ENCODE results near the gene HMG20A. TPM values are rescaled to one million over a fixed set of nuclear protein-coding genes. Genes with fewer than 3 reads are reported as not detected.
"Not testable (repeated sequence)": the region's sequence is repeated elsewhere in the genome, so short reads cannot be mapped to it uniquely, and the experiment has no call there.

HMG20A gene
- total RNA-seq, 1 donor from 2014 or later: 49.4 TPM

DNA sequence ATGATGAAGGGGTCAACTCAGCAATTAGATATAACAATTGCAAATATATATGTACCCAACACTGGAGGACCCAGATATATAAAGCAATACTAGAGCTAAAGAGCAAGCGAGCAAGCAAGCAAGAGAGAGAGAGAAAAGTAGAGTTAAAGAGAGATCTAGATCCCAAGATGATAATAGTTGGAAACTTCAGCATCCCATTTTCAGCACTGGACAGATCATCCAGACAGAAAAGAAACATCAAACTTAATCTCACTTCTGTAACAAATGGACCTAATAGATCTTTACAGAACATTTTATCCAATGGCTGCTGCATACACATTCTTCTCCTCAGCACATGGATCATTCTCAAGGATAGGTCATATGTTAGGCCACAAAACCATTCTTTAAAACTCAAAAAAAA, 24.0 kb upstream of the HMG20A start:
- intact Hi-C loops (cut with DNase I): no loop called here
- H3K9me3 ChIP-seq: peaks cover 28% of the 10 kb centered on the region
- H3K36me3 ChIP-seq: no peaks in the 10 kb centered on the region
- no peak for DNase-seq (ENCODE audit: extremely low spot score in 2 of 2)
- H3K4me1 ChIP-seq: no peaks in the 10 kb centered on the region
- H3K27ac ChIP-seq: no peak overlapping the region
- TF ChIP-seq POLR2AphosphoS5 (IDR thresholded peaks at IDR 0.05; ENCODE audit: insufficient read depth in 1 of 2, low read depth in 1 of 2): no peak
- TF ChIP-seq, protein P1, sequence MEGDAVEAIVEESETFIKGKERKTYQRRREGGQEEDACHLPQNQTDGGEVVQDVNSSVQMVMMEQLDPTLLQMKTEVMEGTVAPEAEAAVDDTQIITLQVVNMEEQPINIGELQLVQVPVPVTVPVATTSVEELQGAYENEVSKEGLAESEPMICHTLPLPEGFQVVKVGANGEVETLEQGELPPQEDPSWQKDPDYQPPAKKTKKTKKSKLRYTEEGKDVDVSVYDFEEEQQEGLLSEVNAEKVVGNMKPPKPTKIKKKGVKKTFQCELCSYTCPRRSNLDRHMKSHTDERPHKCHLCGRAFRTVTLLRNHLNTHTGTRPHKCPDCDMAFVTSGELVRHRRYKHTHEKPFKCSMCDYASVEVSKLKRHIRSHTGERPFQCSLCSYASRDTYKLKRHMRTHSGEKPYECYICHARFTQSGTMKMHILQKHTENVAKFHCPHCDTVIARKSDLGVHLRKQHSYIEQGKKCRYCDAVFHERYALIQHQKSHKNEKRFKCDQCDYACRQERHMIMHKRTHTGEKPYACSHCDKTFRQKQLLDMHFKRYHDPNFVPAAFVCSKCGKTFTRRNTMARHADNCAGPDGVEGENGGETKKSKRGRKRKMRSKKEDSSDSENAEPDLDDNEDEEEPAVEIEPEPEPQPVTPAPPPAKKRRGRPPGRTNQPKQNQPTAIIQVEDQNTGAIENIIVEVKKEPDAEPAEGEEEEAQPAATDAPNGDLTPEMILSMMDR (IDR thresholded peaks at IDR 0.05): no peak
- no peak for TF ChIP-seq POLR2A (IDR thresholded peaks at IDR 0.05)
- H3K27me3 ChIP-seq: no peaks in the 10 kb centered on the region
- H3K4me3 ChIP-seq: no peak overlapping the region

DNA sequence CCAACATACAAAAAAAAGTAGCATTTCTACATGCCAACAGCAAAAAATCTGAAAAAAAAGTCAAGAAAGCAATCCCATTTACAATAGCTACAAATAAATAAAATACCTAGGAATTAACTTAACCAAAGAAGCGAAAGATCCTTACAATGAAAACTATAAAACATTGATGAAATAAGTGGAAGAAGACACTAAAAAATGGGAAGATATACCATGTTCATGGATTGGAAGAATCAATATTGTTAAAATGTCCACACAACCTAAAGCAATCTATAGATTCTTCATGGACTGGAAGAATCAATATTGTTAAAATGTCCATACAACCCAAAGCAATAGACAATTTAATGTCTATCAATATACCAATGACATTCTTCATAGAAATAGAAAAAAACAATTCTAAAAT, 21.8 kb upstream of the HMG20A start:
- no peak overlapping the region for H3K4me3 ChIP-seq
- intact Hi-C loops (cut with DNase I): no loop called here
- no peaks in the 10 kb centered on the region for H3K36me3 ChIP-seq
- no peak for DNase-seq (ENCODE audit: extremely low spot score in 2 of 2)
- TF ChIP-seq POLR2AphosphoS5 (IDR thresholded peaks at IDR 0.05; ENCODE audit: insufficient read depth in 1 of 2, low read depth in 1 of 2): no peak
- TF ChIP-seq, protein P1 (IDR thresholded peaks at IDR 0.05): no peak
- TF ChIP-seq POLR2A (IDR thresholded peaks at IDR 0.05): no peak
- no peaks in the 10 kb centered on the region for H3K27me3 ChIP-seq
- peaks cover 15% of the 10 kb centered on the region for H3K4me1 ChIP-seq
- no peak overlapping the region for H3K27ac ChIP-seq
- H3K9me3 ChIP-seq: peaks cover 28% of the 10 kb centered on the region

DNA sequence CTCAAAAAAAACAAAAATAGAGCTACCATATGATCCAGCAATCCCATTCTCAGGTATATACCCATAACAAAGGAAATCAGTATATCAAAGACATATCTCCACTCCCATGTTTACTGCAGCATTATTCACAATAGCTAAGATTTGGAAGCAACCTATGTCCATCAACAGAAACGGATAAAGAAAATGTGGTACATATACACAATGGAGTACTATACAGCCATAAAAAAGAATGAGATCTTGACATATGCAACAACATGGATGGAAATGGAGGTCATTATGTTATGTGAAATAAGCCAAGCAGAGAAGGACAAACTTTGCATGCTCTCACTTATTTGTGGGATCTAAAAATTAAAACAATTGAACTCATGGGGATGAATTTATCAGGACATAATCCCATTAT, 20.4 kb upstream of the HMG20A start:
- H3K9me3 ChIP-seq: peaks cover 26% of the 10 kb centered on the region
- no peaks in the 10 kb centered on the region for H3K27me3 ChIP-seq
- H3K36me3 ChIP-seq: no peaks in the 10 kb centered on the region
- intact Hi-C loops (cut with DNase I): no loop called here
- peaks cover 16% of the 10 kb centered on the region for H3K4me1 ChIP-seq
- H3K4me3 ChIP-seq: no peak overlapping the region
- DNase-seq (ENCODE audit: extremely low spot score in 2 of 2): no peak
- TF ChIP-seq, protein P1 (IDR thresholded peaks at IDR 0.05): no peak
- TF ChIP-seq POLR2A (IDR thresholded peaks at IDR 0.05): no peak
- TF ChIP-seq POLR2AphosphoS5 (IDR thresholded peaks at IDR 0.05; ENCODE audit: insufficient read depth in 1 of 2, low read depth in 1 of 2): no peak
- no peak overlapping the region for H3K27ac ChIP-seq

DNA sequence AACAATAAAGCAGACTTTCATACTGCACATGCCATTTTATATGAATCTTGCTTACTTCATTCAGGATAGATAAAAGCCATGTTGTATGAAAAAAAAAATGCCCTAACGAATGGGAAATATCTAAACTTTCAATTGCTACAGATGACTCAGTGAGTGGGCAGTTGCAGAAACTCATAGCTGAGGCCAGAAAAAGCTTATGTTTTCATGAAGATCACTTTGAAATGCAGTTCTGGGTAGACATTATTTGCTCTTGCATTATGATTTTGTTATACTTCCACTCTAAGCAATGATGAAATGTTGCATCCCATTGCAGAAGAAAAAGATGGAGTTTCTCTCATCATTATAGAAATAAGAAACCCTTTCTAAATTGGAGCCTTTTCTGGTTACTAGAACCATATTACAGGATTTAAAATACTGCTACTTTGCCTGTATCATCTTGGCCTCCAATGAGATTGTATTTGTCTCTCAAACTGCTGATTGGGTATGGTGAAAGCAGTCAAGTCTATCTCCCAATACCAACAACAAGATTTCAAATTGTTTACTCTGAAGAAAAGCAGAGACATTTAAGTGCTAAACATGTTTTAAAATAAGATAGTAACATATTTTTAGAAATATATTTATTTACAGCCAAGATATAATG, 17.8 kb upstream of the HMG20A start:
- intact Hi-C loops (cut with DNase I): no loop called here
- H3K36me3 ChIP-seq: no peaks in the 10 kb centered on the region
- H3K4me3 ChIP-seq: no peak overlapping the region
- no peak for DNase-seq (ENCODE audit: extremely low spot score in 2 of 2)
- no peak overlapping the region for H3K27ac ChIP-seq
- no peaks in the 10 kb centered on the region for H3K27me3 ChIP-seq
- H3K9me3 ChIP-seq: peaks cover 18% of the 10 kb centered on the region
- peaks cover 16% of the 10 kb centered on the region for H3K4me1 ChIP-seq
- TF ChIP-seq, protein P1 (IDR thresholded peaks at IDR 0.05): no peak
- TF ChIP-seq POLR2AphosphoS5 (IDR thresholded peaks at IDR 0.05; ENCODE audit: insufficient read depth in 1 of 2, low read depth in 1 of 2): no peak
- no peak for TF ChIP-seq POLR2A (IDR thresholded peaks at IDR 0.05)

DNA sequence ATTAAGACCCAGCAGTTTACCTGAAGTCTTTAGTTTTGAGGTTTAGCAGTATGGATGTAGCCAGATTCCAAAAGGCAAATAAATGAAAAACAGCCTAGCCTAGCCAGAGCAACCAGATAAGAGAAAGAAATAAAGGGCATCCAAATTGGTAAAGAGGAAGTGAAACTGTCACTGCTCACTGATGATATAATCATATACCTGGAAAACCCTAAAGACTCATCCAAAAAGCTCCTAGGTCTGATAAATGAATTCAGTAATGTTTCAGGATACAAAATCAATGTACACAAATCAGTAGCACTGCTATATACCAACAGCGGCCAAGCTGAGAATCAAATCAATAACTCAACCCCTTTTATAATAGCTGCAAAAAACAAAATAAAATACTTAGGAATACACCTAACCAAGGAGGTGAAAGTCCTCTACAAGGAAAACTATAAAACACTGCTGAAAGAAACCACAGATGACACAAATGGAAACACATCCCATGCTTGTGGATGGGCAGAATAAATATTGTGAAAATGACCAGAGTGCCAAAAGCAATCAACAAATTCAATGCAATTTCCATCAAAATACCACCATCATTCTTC, 14.4 kb upstream of the HMG20A start:
- DNase-seq (ENCODE audit: extremely low spot score in 2 of 2); intact Hi-C loops (cut with DNase I); H3K27ac ChIP-seq; H3K36me3 ChIP-seq; H3K9me3 ChIP-seq; H3K27me3 ChIP-seq; H3K4me3 ChIP-seq: not testable (repeated sequence)
- H3K4me1 ChIP-seq: peaks cover 34% of the 10 kb centered on the region
